Activated T-helper 2 cell treated with anti-CD3 and anti-CD28 coated beads, Interferon-gamma antibody, Interleukin-2, Interleukin-4, amounts not matched to agents 10 μg/mL and 5 μg/mL and 100 μg/mL, durations not matched to agents 14 hours and 24 hours and 36 hours (primary cell): ENCODE results near the gene PRSS57. TPM values are rescaled to one million over a fixed set of nuclear protein-coding genes. Genes with fewer than 3 reads are reported as not detected.
"Not testable (repeated sequence)": the region's sequence is repeated elsewhere in the genome, so short reads cannot be mapped to it uniquely, and the experiment has no call there.

Source experiments
- DNase-seq: peaks from one replicate; pipeline ENCODE4 v3.0.0; 2021; ENCODE audit warnings: low spot score
- H3K27ac Mint-ChIP-seq: one replicate; pipeline ENCODE4 v1.8.0; 2021; ENCODE audit warnings: mixed read lengths
- H3K27me3 Mint-ChIP-seq: one replicate; pipeline ENCODE4 v1.8.0; 2021; ENCODE audit warnings: low read depth, mixed read lengths
- H3K36me3 Mint-ChIP-seq: one replicate; pipeline ENCODE4 v1.8.0; 2021; ENCODE audit warnings: low read depth, mixed read lengths
- H3K4me1 Mint-ChIP-seq: one replicate; pipeline ENCODE4 v1.8.0; 2021; ENCODE audit warnings: low read depth, mixed read lengths
- H3K4me3 Mint-ChIP-seq: one replicate; pipeline ENCODE4 v1.8.0; 2021; ENCODE audit warnings: low read depth, mild to moderate bottlenecking, moderate library complexity, mixed read lengths
- H3K9me3 Mint-ChIP-seq: one replicate; pipeline ENCODE4 v1.8.0; 2021; ENCODE audit warnings: mixed read lengths
- intact Hi-C: fragments of 100-400 bp; cut with micrococcal nuclease; formaldehyde crosslinking; loops from one replicate; pipeline ENCODE4 v1.15.1; 2023
- total RNA-seq: library from RNA; stranded (reverse); gene quantifications from 2 replicates; pipeline ENCODE4 v1.2.3, GENCODE V29; 2022

The PRSS57 gene
- total RNA-seq, 1 donor from 2014 or later = not detected

DNA sequence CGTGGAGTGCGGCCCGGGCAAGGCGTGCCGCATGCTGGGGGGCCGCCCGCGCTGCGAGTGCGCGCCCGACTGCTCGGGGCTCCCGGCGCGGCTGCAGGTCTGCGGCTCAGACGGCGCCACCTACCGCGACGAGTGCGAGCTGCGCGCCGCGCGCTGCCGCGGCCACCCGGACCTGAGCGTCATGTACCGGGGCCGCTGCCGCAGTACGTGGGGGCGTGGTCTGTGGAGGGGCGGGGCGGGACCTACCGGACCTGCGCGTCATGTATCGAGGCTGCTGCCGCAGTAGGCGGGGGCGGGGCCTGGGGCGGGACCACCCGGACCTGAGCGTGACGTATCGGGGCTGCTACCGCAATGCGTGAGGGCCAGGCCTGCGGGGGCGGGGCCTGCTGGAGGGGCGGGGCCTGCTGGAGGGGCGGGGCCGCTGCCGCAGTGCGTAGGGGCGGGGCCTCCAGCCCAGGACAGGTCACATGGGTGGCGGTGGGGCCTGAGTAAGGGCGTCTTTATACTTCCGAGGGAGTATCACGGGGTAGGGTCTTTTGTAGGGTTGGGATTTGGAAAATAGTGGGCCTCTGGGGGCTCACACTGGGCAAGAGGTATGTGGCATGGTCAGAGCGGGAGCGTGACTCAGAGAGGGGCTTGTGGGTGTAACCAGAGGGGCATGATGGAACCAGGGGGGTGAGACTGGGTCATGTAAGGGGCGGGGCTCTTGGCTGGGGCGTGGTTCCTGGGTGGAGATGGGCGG, 14.8 kb downstream of the PRSS57 start:
- Mint-ChIP-seq H3K36me3 (no peaks in the 10 kb centered on the region), H3K4me3 (peak overlapping the region; percentile 88), H3K27ac (peak overlapping the region; percentile 97), H3K9me3 (no peaks in the 10 kb centered on the region), H3K4me1 (peaks cover 1% of the 10 kb centered on the region), H3K27me3 (peaks cover 7% of the 10 kb centered on the region)
- intact Hi-C loops = loop anchor here (1.0 kb wide), 2 partner anchors 17 to 117 kb away; partner anchors contain the start of genes PTBP1 and RNF126
- DNase-seq = peak; percentile 97

DNA sequence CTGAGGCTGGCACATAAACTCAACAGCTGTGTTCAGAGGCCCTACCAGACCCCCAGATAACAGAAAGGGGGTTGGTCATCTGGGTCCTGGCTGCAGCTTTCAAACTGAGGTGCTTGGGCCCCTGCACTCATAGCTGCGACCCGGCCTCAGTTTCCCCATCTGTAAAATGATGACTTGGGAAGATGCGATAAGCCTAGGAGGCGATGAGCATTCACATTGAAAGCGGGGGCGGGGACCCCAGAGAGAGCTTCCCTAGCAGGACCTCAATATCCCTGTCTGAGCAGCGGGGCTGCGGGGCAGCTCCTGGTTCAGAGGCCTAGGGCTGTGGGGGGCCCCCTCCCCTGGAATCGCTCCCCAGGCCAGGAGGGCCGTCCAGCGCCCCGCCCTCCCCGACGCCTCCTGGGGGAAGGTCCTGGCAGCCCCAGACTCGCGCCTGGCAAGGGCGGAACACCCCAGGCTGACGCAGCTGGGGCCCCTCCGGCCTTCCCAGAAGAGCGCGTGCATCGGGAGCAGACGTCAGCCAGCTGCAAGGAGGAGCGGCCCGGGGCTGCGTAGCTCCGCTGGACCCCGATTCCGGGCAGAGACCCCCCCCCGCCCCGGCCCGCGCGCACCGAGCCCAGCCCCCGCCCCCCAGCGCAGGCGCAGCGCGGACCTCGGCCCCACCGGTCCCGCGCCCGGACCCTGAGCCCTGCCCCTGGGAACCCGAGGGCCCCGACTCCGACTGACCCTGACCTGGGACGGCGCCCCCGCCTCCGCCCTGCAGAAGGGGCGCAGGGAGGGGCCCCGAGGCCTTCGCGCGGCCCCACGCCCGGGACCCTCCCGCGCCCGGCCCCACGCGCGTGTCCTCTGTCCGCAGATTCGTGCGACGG, 15.6 kb downstream of the PRSS57 start:
- H3K9me3 Mint-ChIP-seq = no peaks in the 10 kb centered on the region
- intact Hi-C loops = loop anchor here (1.0 kb wide), 2 partner anchors 16 to 118 kb away; partner anchors contain the start of genes PTBP1 and RNF126
- H3K4me3 Mint-ChIP-seq = peak overlapping the region; percentile 76
- DNase-seq = no peak
- H3K36me3 Mint-ChIP-seq = no peaks in the 10 kb centered on the region
- peaks cover 1% of the 10 kb centered on the region for H3K4me1 Mint-ChIP-seq
- H3K27ac Mint-ChIP-seq = peak overlapping the region; percentile 49
- H3K27me3 Mint-ChIP-seq = peaks cover 12% of the 10 kb centered on the region

DNA sequence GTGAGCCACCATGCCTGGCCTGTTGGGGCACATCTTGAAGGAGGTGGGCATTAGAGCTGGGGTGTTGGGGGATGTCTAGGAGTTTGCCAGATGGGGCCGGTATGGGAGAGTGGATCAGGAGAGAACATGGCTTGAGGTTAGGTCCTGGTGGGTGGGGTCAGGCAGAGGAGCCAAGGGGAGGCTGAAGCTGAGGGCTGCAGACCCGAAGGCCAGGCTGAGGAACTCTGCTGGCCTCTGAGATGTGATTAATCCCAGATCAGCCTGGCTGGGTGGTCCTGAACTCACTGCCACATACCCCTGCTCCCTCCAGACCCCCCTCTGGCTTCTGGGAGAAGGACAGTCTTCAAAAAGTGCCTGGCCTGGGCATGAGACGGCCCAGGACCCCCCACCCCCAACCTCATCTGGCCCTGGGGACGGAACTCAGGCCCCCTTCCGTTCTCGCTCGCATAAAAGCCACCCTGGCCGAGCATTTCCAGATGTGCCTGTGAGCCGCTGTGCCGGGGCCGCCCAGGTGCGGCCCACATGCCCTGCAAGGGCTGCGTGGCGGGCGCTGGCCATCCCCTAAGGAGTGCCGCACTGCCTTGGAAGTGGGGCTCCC, 16.4 kb downstream of the PRSS57 start:
- Mint-ChIP-seq H3K4me3 (peak overlapping the region; percentile 64), H3K27ac (peak overlapping the region; percentile 38), H3K9me3 (no peaks in the 10 kb centered on the region), H3K27me3 (peaks cover 12% of the 10 kb centered on the region), H3K4me1 (peaks cover 1% of the 10 kb centered on the region), H3K36me3 (no peaks in the 10 kb centered on the region)
- no peak for DNase-seq
- intact Hi-C loops = no loop called here

DNA sequence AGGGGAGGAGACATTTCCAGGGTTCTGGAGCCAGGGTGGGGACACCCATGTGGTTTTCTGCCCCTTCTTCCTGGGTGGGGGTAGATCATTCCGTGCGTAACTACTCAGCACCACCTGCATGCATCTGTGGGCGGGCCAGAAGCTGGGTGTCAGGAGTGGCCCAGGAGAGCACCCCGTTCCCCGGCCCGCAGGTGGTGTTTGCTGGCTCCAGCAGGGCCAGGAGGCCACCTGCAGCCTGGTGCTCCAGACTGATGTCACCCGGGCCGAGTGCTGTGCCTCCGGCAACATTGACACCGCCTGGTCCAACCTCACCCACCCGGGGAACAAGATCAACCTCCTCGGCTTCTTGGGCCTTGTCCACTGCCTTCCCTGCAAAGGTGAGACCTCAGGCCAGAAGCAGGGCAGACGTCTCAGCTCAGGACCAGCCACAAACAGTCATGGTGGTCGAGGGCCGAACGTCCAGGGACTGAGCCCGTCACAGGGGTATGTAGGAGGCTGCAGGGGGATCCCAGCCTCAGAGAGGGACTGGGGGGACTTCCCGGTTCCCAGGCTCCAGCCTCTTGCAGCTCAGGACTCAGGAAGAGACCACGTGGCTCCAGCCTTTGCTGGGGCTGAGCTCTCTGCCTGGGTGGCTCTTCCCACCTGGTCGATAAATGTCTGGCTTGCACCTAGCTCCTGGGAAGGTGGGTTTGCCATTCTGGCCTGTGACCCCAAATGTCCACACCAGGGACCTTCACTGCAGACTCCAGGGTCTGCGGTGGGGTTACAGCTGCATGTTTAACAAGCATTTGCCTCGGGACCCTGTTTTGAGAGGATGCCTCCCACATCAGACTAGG, 17.4 kb downstream of the PRSS57 start:
- H3K9me3 Mint-ChIP-seq = no peaks in the 10 kb centered on the region
- intact Hi-C loops = no loop called here
- no peak for DNase-seq

DNA sequence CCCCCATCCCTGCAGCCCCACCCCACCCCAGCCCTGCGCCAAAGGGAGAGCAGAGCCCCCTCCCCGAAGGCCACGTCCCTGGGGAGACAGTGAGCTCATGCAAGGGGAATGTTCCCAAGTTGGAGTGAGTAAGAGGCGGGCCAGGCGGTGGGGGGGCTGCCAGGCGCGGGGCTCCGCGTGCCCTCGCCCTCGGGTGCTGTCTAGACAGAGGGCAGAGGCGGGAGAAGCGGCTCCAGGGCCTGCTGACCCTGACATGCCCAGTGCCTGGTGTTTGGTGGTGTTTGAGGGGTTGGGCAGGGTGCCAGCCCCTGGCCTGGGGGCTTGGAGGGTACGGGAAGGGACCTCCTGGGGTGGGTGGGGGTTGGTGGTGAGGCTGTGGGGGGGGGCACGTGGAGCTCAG, 18.1 kb downstream of the PRSS57 start:
- H3K36me3 Mint-ChIP-seq = no peaks in the 10 kb centered on the region
- peaks cover 12% of the 10 kb centered on the region for H3K27me3 Mint-ChIP-seq
- H3K4me3 Mint-ChIP-seq = no peak overlapping the region
- H3K4me1 Mint-ChIP-seq = peaks cover 1% of the 10 kb centered on the region
- intact Hi-C loops = no loop called here
- no peak for DNase-seq
- H3K9me3 Mint-ChIP-seq = no peaks in the 10 kb centered on the region
- no peak overlapping the region for H3K27ac Mint-ChIP-seq

More for the DNA sequence above, 17.4 kb downstream of the PRSS57 start:
- Mint-ChIP-seq H3K4me3 (no peak overlapping the region), H3K4me1 (peaks cover 1% of the 10 kb centered on the region), H3K27me3 (peaks cover 12% of the 10 kb centered on the region), H3K27ac (no peak overlapping the region), H3K36me3 (no peaks in the 10 kb centered on the region)

DNA sequence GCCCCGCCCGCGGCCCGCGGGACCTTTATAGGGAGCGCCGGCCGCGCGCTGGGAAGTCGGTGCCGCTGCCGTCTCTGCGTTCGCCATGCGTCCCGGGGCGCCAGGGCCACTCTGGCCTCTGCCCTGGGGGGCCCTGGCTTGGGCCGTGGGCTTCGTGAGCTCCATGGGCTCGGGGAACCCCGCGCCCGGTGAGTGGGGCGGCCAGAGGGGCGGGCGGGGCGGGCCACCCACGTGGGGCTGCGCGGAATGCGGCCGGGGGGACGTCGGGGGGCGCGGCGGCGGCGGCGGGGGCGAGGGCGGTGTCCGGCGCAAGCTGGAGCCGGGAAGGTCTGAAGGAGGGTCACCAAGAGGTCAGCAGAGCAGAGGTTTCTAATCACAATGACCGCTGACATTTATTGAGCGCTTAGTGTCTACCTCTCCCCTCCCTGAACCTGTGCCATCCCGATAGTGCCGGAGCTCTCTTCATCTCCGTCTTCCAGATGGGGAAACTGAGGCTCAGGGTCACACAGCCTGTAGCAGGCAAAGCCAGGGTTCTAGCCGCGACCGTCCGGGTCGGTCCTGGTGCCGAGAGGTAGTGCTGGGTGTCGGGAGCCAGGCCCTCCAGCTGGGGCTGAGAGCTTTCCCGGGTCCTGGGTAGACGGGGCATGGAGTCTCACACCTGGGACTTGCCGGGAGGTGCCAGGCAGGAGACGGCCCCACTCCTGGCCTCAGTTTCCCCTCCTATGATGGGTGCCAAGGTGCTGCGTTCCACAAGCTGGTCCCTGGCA, 18.7 kb downstream of the PRSS57 start, which contains the start of gene FSTL3:
FSTL3 (plus strand) TSS at position 54 of the 767 bp plus-strand sequence; CDS start at position 86, 32 bp downstream.
- DNase-seq = no peak
- intact Hi-C loops = no loop called here
- Mint-ChIP-seq H3K9me3 (no peaks in the 10 kb centered on the region), H3K4me1 (peaks cover 1% of the 10 kb centered on the region), H3K27ac (no peak within 1 kb of the TSS), H3K27me3 (peaks cover 12% of the 10 kb centered on the region), H3K4me3 (no peak within 1 kb of the TSS), H3K36me3 (no peaks in the 10 kb centered on the region)

DNA sequence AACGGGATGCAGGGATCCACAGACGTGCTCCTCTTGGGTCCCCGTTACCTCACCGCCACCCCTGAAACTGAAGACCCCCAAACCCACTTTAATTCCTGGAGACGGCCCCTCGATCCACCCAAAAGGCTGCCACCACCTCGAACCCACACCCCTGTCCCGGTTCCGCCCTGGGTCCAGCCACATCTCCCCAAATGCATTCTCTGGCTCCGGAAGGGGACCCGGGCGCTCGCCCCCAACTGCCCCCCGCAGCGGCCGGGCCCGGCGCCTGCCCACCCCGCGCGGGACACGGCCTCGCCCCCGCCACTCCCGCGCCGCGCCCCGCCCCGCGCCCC, 19.3 kb downstream of the PRSS57 start:
- no peak overlapping the region for H3K27ac Mint-ChIP-seq
- peaks cover 1% of the 10 kb centered on the region for H3K4me1 Mint-ChIP-seq
- DNase-seq = no peak
- H3K9me3 Mint-ChIP-seq = no peaks in the 10 kb centered on the region
- peaks cover 12% of the 10 kb centered on the region for H3K27me3 Mint-ChIP-seq
- intact Hi-C loops = no loop called here
- H3K36me3 Mint-ChIP-seq = no peaks in the 10 kb centered on the region
- no peak overlapping the region for H3K4me3 Mint-ChIP-seq

DNA sequence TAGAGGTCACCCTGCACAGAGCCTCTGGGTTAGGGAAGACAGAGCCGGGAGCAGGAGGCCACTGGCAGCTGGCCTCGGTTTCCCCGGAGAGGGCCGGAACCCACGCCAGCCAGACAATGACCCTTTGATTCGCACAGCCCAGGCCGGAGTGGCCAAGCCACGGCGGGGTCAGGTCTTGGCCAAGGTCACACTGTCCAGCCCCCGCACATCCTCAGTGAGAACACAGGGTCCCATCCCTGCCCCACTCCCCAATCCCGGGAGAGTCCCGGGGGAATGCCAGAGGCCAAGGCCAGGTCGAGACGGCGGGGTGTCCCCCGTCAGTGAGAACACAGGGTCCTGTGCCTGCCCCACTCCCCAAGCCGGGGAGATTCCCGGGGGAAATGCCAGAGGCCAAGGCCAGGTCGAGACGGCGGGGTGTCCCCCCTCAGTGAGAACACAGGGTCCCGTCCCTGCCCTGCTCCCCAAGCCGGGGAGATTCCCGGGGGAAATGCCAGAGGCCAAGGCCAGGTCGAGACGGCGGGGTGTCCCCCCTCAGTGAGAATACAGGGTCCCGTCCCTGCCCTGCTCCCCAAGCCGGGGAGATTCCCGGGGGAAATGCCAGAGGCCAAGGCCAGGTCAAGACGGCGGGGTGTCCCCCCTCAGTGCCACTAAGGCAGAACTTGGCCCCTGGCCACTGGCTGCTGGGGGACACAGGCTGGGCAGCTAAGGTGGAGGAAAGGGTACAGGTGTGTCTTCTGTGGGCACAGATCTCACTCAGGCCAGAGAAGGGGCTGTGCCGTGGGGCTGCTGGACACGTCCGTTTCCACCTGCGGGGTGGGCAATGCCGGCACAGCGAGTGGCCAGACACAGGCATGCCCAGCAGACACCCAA, 20.7 kb downstream of the PRSS57 start:
- Mint-ChIP-seq H3K36me3 (no peaks in the 10 kb centered on the region), H3K4me3 (no peak overlapping the region), H3K9me3 (no peaks in the 10 kb centered on the region), H3K27ac (no peak overlapping the region), H3K4me1 (no peaks in the 10 kb centered on the region), H3K27me3 (peaks cover 12% of the 10 kb centered on the region)
- intact Hi-C loops = no loop called here
- DNase-seq = no peak

DNA sequence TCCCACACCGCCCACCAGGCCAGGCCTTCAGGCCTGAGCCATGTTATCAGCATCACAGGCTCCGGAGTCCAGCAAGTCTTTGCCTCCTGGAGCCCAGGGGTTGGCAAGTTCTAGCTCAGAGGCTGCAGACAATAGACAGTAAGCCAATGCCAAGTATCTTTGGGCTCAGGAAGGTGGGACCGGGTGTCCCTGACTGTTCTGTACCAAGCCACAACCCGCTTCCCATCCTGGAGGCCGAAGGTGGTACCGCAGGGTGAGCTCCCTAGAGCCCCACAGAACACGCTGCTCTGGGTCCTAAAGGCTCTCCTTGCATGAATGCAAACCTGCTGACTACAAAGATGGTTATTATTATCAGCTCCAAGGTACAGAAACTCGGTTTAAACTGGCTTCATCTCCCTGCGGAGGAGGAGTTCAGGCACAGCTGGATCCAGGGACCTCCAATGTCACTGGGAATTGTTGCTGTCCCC, 24.6 kb downstream of the PRSS57 start:
- H3K9me3 Mint-ChIP-seq = no peaks in the 10 kb centered on the region
- no peaks in the 10 kb centered on the region for H3K36me3 Mint-ChIP-seq

DNA sequence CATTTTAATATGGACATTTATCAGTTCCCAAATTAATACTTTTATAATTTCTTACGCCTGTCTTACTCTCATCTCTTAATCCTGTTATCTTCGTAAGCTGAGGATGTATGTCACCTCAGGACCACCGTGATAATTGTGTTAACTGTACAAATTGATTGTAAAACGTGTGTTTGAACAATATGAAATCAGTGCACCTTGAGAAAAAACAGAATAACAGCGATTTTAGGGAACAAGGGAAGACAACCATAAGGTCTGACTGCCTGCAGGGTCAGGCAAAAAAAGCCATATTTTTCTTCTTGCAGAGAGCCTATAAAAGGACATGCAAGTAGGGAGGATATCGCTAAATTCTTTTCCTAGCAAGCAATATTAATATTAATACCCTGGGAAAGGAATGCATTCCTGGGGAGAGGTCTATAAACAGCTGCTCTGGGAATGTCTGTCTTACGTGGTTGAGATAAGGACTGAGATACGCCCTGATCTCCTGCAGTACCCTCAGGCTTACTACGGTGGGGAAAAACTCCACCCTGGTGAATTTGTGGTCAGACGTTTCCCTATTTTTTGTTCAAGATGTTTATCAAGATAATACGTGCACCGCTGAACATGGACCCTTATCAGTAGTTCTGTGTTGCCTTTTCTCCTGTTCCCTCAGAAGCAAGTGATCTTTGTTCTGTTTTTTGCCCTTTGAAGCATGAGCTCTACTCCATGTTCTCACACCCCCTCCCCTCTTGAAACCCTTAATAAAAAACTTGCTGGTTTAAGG, 26.4 kb downstream of the PRSS57 start:
- H3K36me3 Mint-ChIP-seq = not testable (repeated sequence)
- intact Hi-C loops = loop anchor here (10.0 kb wide), 1 partner anchor 256 kb away; the partner anchor contains the start of gene ARID3A

More for the DNA sequence above, 24.6 kb downstream of the PRSS57 start:
- H3K4me1 Mint-ChIP-seq = no peaks in the 10 kb centered on the region
- no peak for DNase-seq
- no peak overlapping the region for H3K4me3 Mint-ChIP-seq
- no peak overlapping the region for H3K27ac Mint-ChIP-seq
- intact Hi-C loops = no loop called here
- peaks cover 13% of the 10 kb centered on the region for H3K27me3 Mint-ChIP-seq

More for the DNA sequence above, 26.4 kb downstream of the PRSS57 start:
- not testable (repeated sequence) for H3K27ac Mint-ChIP-seq, H3K4me3 Mint-ChIP-seq, H3K4me1 Mint-ChIP-seq, H3K27me3 Mint-ChIP-seq, H3K9me3 Mint-ChIP-seq, DNase-seq
